Fibroblast of pulmonary artery (primary cell): ENCODE measurements around the gene PHYKPL.
A peak's percentile ranks its signal among the peaks of the same experiment; 100 is the strongest.
"Not testable (repeated sequence)": the region's sequence is repeated elsewhere in the genome, so short reads cannot be mapped to it uniquely, and the experiment has no call there.

Source experiments
- DNase-seq: peaks from one replicate; pipeline ENCODE4 v3.0.0-alpha.2; 2010; ENCODE audit warnings: low read depth
- H3K4me3 ChIP-seq: replicated peaks from 2 replicates; pipeline ENCODE4 v1.5.1; 2011; ENCODE audit warnings: low read depth, mild to moderate bottlenecking, control low read depth, low read length, moderate library complexity
- CTCF ChIP-seq: IDR thresholded peaks from 2 replicates; pipeline ENCODE4 v1.5.1; 2011; ENCODE audit warnings: mild to moderate bottlenecking, control low read depth, low read length, inconsistent platforms; ENCODE audit errors: missing control alignments

The PHYKPL gene

GRCh38 chr5:178201927-178202235, 30.7 kb downstream of the PHYKPL start:
- no peak for DNase-seq
- no peak overlapping the region for H3K4me3 ChIP-seq
- no peak for TF ChIP-seq CTCF

GRCh38 chr5:178201221-178201926, 31.2 kb downstream of the PHYKPL start:
- DNase-seq: peak; percentile 35
- TF ChIP-seq CTCF: no peak
- H3K4me3 ChIP-seq: no peak overlapping the region

DNA sequence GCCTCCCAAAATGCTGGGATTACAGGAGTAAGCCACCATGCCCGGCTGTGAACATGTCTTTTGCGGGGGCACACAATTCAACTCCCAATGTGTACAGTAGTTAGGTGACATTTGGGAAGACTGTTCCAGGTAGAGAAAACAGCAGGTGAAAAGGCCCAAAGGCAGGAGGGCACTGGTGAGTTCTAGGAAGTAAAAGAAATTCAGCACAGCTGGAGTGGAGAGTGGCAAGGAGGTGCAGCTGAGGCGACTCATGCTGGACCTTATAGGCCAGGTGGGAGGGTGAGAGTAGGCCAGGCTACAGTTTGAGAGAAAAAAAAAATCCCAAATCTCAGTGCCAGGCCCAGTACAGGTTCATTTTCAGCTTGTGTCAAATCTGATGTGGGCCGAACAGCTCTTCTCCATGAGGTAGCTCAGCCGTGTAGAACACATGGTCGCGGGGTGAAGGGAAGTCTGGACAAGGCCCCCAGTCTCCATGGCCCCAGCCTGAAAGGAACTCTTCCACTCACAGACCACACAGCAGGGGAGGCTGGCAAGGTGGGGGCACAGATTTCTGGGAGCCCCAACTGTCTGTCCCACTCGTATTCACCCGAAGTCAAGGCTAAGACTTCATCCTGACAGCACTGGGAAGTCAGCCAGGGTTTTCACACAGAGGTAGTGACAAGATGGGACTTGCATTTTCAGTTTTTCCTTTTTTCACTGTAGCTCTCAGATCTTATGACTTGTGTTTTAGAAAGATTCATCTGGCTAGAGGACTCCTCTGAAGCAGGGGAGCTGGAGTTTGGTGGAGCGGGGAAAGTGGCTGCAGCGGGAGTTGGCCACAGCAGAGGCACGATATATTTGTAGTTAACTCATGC, 32.8 kb downstream of the PHYKPL start:
- H3K4me3 ChIP-seq: no peak overlapping the region
- no peak for DNase-seq
- TF ChIP-seq CTCF: no peak

DNA sequence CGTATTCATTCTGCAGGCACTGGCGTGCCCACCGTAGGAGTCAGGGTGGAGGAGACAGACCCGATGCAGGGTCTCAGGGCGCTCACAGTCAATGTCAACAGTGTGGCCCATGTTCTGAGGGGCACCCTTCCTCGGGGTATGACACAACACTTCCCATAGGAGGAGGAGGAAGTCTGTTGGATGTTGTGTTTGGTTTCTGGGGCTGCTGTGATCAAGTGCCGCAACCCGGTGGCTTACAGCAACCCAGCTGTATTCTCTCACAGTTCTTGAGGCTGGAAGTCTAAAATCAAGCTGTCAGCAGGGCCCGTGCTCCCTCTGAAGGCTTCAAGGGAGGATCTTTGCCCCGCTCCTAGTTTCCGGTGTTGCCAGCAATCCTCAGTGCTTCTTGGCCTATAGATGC, 33.9 kb downstream of the PHYKPL start:
- DNase-seq: no peak
- no peak overlapping the region for H3K4me3 ChIP-seq
- TF ChIP-seq CTCF: no peak

- not testable (repeated sequence) for DNase-seq
Measured at GRCh38 chr5:178198151-178198550, 34.5 kb downstream of the PHYKPL start.

DNA sequence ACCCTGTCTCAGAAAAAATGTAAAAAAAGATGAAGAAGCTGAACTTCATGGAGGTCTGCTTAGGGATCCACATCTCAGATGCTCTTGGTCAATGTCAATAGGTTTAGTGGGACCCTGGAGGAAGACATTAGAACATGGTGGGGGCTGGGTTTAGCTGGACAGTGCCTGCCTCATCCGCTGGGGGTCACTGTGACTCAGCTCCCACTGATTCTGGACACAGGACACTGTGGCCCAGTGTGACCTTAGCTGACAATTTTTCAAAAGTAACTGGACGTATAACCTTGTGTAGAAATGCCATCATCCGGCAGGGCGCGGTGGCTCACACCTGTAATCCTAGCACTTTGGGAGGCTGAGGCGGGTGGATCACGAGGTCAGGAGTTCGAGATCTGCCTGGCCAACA, 35.6 kb downstream of the PHYKPL start:
- peak; percentile 33 for TF ChIP-seq CTCF
- DNase-seq: no peak
- H3K4me3 ChIP-seq: no peak overlapping the region

More at GRCh38 chr5:178198151-178198550, 34.5 kb downstream of the PHYKPL start:
- H3K4me3 ChIP-seq: not testable (repeated sequence)

- TF ChIP-seq CTCF: no peak
Measured at GRCh38 chr5:178196281-178196812, 36.3 kb downstream of the PHYKPL start.

More at GRCh38 chr5:178196281-178196812, 36.3 kb downstream of the PHYKPL start:
- H3K4me3 ChIP-seq: no peak overlapping the region
- DNase-seq: no peak
